Brain pericyte (primary cell): Measurements from ENCODE around the gene XRCC3.

Experiments
- DNase-seq: peaks from one replicate; pipeline ENCODE4 v3.0.0-alpha.2; 2012; ENCODE audit warnings: low read depth, low spot score

Gene XRCC3

DNA sequence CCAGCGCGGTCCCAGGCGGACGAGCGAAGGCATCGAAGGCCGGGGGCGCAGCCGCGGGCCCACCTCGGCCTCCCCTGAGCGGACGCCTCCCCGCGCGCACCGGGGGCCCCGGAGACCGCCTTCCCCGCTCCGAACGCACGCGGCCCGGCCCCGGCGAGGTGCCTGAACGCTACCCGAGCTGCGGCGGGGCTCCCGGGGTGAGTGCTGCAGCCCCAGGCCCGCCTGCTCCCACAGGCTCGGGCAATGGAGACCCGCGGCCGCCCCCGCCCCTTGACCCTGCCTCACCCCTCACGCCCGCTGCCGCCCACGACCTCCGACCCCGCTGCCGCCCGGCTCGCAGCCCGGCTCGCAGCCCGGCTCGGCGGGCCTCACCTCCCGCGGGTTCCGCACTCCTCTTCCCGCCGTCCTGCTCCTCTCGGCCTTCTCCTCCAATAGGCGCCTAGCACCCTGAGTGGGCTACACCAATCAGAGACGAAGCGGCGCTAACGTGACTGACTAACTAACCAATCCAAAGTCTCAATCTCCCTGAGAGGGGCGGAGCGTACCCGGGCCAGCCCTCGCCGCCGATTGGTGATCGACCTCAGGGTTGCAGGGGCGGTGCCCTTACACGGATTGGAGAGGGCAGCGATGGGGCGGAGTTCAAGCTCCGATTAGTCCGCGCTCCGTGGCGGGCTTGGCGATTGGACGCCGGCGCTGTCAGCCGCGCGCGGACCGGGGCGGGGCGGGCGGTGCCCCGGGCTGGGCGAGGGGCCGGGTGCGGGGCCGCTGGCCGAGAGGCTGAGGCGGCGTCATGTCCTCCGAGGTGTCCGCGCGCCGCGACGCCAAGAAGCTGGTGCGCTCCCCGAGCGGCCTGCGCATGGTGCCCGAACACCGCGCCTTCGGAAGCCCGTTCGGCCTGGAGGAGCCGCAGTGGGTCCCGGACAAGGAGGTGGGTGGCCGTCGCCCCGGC is at the start of gene XRCC3, which contains the start of gene ZFYVE21:
Gene XRCC3, minus strand, starts transcription at position 400 of the 949 bp plus-strand sequence. CDS start 4,364 bp downstream, outside the sequence.
Gene ZFYVE21, plus strand, starts transcription at position 759 of the 949 bp plus-strand sequence. Its CDS starts 32 bp downstream, at position 791.
- peak; percentile 99 for DNase-seq

- DNase-seq = no peak
Measured at GRCh38 chr14:103763730-103764488, 48.7 kb upstream of the XRCC3 start.

- DNase-seq = no peak
Measured at GRCh38 chr14:103762541-103762940, 47.3 kb upstream of the XRCC3 start.

GRCh38 chr14:103762036-103762435 is 46.8 kb upstream of the XRCC3 start:
- DNase-seq = no peak

DNA sequence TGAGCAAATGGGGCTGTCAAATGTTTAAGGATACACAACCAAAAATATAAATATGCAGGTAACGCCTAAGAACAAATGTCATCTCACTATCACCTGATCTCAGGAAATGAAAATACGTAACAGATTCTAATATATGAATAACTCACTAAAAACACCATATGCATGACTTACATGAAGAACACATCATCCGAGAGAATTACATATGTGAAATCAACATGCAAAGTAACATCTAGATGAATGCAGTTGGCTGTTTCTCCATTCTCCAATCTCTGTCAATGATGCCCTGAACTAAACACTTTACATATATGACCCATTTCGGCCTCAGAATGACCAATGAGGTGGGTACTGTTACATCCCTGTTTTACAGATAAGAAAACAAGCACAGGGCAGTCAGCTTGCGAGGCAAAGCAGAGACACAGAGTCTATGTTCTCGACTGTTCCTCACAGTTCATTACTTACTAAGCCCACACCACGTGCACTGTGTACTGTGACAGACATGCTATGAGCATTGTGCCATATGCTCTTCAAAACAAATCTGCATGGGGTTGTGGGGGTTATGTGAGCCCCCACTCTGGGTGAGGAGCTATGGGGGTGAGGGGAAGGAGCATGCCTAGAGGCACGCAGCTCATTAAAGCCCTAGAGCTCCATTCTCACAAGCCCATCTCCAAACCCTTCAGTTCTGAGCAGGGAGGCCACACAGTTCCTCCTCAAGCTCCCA is 43.0 kb upstream of the XRCC3 start:
- no peak for DNase-seq

DNA sequence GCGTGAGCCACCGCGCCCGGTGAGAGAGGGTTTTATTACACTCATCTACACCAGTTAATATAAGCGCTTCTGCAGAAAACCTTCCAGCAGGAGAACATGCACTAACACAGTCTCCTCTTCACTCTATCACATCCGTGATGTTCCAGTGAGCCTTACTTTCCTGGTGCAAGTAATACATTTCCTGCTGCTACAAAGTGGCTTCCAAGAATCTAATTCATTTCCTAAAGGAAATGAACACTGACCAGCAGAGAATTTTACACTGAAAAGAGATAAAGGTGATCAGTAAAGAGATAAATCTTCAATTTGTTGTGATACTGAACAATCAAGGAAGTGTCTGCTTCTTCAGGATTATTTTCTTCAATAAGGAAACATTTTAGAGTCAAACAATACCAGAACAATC is 39.8 kb upstream of the XRCC3 start:
- DNase-seq = no peak

DNA sequence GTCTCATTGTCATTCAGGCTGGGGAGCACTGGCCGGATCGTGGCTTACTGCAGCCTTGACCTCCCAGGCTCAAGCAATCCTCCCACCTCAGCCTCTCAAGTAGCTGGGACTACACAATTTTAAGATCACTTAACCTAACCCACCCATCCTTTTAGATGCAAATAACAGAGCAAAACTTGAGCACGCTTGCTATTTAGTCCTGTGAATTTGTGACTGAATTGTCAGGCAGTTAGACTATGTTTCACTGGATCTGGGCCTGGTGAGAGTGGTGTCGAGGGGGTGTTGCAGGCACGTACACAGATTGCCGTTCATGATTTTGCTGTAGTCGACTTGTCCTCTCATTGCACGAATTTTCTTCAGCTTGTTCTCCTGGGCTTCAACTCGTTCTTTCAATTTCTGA is 38.5 kb upstream of the XRCC3 start:
- no peak for DNase-seq

- DNase-seq = no peak
Measured at GRCh38 chr14:103749860-103750259, 34.6 kb upstream of the XRCC3 start.

- DNase-seq = no peak
Measured at GRCh38 chr14:103749452-103749851, 34.2 kb upstream of the XRCC3 start.

DNA sequence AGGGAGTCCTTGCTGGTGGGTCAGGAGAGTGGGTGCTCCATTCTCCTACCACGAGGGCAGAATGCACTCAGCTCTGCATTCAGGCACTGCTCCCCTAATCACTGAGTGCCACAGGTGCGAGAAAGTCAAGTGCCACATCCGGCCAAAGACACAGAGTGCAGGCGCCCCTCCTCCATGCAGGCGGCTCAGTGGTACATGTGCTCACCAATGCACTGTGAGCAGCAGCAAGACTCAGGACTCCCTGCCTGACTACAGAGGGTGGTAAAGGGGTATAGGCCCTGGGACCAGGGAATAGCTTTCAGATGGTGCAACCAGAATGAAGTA is 33.2 kb upstream of the XRCC3 start:
- no peak for DNase-seq

DNA sequence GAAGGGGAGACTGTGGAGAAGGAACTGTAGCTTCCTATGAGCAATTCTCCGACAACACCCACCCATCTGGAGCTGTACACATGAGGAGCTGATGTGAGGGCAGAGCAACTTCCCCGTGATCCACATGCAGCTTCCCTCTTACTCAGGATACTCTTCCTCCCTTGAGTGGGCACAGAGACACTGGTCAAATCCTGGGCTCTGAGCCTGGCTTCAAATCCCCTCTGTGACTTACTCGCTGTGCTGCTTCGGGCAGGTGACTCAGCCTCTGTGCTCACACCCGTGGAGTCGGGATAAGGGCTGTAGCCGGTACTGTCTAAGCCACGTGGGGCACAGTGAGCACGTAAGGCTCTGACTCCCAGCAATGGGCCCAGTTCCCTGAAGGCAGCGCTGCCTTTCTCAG is 31.4 kb upstream of the XRCC3 start:
- no peak for DNase-seq

DNA sequence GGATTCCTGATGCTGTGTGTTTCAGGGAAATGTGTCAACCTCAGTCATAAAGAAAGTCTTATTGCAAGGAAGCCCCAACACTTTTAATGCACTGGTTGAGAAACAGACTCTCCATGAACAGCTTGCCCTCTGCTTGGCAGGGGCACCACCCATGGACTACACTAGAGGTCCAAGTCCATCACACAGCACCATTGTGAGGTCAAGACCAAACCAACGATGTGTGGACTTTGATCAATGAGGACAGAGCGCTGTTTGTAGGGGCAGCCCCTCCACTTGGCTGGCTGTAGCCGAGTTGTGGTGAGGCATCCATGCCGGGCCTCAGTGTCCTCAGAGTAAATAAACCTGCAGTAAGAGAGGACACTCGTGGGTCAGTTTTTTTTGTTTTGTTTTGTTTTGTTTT is 30.2 kb upstream of the XRCC3 start:
- DNase-seq = no peak

DNA sequence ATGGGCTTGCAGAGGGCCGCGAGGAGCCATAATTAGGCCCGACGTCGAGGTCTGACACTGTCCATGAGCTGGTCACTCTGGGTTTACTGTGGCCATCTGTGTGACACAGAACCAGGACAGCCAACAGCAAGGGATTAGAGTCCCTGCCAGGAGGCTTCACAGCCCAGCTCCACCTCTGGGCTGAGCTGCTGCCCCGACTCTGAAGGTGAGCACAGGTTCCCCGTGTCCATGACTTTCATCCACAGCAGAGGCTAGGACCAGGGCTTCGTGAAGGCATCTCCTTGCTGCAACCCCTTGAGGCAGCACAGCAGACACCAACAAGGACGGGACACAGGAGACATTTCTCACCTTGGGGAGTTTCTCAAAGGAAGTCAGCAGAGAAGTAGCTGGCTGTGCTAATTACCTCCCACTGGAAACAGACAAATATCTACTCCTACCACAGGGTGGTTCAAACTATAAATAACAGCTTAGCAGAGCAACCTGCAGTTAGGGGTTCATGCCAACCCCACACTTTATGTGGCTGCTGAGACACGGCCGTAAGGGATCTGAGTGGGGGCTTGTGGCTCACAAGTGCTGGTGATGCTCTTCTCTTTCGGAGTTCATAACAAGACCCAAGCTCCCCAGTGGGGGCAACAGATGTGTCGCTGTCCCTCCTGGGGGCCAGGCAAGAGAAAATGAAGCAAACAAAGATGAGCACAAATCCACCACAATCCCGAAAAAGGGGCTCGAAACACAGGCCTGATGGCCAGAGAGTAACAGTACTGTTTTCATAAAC is 29.6 kb upstream of the XRCC3 start:
- no peak for DNase-seq

DNA sequence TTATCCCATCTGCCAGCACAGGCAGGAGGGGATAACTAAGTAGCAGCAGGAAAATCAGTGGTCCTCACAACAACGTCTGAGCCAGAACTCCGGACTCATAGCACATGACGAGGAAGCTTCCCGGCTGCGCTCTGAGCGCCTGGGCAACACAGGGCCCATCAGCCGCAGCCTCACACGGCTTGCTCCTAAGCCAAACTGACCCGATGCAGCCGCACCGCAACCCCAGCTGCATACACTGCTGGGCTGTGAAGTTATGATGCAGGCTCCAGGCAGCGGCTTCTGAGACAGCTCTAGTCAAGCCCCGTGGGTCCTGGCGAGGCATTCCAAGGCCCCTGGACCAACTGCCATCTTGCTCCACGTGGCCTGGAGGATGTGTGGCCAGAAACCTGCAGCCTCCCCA is 28.4 kb upstream of the XRCC3 start:
- DNase-seq = no peak

- DNase-seq = no peak
Measured at GRCh38 chr14:103742499-103743255, 27.4 kb upstream of the XRCC3 start.

DNA sequence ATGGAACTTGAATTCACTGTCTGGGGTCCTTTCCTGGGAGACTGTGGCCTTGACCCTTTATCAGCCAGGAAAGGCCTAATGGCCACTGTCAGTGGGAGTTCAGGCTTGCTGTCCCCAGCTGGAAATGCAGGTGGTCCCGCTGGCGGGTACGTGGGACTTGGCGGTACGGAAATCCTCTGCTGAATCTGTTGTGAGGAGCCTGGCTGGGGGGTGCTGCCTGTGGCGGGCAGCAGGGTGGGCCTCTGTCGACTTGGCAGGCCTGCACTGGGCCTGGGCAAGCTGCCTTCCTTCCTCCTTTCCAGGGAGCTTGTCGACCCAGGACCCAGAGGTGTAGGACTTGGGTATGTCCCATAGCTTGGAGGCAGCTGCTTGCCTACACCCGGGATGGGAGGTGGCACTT is 26.6 kb upstream of the XRCC3 start:
- no peak for DNase-seq

GRCh38 chr14:103740991-103741689 is 25.9 kb upstream of the XRCC3 start:
- DNase-seq = no peak

GRCh38 chr14:103739793-103740501 is 24.7 kb upstream of the XRCC3 start:
- DNase-seq = no peak

DNA sequence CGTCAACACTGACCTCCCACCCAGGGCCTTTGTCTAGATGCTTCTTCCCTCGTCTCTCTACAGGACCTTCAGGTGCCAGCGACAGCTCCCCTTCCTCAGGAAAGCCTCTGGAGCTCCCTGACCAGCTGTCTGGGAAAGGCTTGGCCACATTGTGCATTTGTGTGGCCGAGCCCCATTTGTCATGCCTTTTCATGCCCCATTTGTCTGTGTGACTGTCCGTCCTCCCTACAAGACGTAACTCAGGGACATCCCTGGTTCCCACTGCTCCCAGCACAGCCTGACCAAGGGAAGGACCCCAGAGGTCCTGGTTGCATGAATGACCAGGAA is 24.2 kb upstream of the XRCC3 start:
- DNase-seq = no peak
